GOT3 (cell line): ENCODE results near the gene COL25A1.
"Not testable (repeated sequence)": the region's sequence is repeated elsewhere in the genome, so short reads cannot be mapped to it uniquely, and the experiment has no call there.

ENCODE experiments used
- DNase-seq: peaks from one replicate; lab custom pipeline; 2025; ENCODE audit warnings: mixed read lengths; lab: John Stamatoyannopoulos, UW

Gene COL25A1

DNA sequence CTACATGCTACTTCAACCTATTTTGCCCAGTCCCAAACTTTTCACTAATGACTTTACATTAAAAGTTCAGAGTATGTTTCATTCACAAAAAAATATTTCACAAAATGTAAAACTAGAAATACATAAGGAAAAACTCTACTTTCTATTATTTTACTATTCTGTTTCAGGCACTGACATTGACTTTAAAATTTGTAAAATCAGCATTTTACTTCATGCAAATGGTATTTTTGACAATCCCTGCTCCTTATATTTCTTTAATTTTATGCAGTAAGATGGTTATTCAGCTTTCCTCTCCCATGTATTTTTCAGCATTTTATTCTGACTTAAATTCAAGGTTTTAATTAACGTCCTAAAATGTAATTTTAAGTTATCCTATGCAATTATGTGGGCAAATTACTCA, 178.5 kb downstream of the COL25A1 start:
- DNase-seq = no peak

DNA sequence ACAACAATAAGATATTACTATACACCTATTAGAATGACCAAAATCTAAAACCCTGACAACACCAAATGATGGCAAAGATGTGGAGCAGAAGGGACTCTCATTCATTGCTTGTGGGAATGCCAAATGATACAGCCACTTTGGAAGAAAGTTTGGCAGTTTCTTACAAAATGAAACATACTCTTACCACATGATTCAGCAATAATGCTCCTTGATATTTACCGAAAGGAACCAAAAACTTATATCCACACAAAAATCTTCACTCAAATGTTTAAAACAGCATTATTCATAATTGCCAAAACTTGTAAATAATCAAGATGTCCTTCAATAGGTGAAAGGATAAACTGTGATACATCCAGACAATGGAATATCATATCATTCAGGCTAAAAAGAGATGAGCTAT, 180.9 kb downstream of the COL25A1 start:
- no peak for DNase-seq

DNA sequence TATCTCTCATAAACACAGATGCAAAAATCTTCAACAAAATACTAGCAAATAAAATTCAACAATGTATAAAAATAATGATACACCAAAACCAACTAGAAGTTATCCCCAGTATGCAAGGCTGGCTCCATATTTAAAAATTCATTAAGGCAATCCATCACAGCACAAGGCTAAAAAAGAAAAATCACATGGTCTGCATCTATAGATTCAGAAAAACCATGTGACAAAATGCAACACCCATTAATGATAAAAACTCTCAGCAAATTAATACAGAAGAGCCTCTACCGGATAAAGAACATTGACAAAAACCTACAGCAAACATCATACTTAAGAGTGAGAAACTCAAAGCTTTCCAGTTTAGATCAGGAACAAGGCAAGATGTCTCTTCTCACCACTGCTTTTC, 182.6 kb downstream of the COL25A1 start:
- DNase-seq = no peak

DNA sequence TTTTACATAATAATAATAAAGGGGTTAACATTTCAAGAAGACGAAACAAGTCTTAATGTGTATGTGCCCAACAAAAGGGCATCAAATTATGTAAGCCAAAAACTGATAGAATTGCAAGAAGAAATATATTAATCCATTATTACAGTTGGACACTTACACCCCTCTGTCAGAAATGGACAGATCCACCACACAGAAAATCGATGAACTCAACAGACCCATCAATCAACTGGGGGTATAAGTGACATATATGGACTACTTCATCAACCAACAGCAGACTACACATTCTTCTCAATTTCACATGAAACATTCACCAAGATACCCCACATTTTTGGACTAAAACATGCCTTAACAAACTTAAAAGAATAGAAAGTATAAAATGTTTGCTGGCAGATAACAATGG, 183.8 kb downstream of the COL25A1 start:
- DNase-seq = no peak

DNA sequence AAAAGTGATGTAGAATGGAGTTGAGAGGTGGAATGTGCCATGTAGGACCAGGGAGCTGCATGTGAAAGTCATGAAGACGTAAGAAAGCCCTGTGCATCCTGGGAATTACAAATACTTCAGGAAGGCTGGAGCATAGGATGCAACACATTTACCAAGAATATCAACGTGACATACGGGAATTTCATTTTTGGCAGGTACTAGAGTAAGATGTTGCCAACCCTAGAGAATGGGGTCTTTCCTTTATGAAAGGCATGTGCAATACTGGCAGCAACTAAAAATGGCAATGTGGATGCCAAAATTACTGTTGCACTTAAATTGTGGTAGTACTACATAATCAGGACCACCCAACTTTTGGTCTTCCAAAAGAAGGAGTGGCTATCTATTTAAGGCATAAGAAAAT, 188.0 kb downstream of the COL25A1 start:
- DNase-seq = no peak

DNA sequence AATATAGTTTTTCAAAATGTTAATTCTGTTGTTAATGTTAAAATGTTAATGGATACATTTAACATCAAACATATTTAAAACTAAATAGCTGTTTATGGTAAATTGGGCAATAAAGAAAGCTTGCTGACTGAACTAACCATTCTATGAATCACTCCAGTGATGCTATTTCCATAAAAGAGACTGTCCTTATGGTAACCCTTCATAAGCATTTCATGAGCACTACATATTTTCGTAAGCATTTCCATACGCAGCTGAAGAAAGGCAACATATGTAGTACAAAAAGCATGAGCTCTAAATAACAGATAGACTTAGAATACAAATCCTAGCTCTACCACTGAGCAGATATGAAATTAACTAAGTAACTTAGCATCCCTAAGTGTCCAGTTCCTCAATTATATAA, 188.9 kb downstream of the COL25A1 start:
- no peak for DNase-seq

DNA sequence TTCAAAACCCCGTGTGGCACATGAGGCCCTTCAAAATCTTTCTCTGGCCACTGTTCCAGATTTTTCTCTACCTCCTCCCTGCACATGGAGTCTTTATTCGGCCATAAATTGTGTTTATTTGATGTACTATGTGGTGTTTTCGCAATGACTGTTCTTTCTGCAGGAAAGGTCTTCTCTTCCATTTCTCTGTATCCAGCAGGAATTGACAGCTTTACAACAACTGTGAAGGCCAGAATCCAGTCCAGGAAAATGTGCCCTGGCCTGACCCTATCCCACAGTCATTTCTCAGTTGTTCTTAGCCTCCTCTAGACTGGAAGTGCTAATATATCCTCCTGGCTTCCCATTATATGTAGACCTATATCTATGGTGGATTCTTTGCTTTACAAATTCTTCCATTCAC, 191.4 kb downstream of the COL25A1 start:
- no peak for DNase-seq

DNA sequence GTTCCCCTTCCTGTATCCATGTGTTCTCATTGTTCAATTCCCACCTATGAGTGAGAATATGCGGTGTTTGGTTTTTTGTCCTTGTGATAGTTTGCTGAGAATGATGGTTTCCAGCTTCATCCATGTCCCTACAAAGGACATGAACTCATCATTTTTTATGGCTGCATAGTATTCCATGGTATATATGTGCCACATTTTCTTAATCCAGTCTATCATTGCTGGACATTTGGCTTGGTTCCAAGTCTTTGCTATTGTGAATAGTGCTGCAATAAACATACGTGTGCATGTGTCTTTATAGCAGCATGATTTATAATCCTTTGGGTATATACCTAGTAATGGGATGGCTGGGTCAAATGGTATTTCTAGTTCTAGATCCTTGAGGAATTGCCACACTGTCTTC, 194.2 kb downstream of the COL25A1 start:
- not testable (repeated sequence) for DNase-seq

DNA sequence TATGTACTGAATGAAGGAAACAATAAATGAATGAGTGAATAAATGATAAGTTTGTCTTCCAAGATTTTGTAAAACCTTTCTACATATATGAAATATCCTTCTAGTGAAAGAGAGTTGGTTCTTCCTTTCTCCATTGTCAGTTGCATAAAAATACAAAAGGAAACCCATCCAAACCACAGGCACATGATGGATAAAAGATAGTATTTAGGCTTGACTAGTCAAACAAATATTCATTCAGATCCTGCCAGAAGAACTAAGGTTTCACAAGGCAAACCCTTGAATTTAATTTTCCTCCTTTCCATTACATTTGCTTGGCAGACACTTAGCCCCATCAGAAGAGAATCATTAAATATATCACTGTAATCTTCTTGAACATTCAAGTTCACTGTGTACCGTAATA, 208.4 kb downstream of the COL25A1 start:
- no peak for DNase-seq

DNA sequence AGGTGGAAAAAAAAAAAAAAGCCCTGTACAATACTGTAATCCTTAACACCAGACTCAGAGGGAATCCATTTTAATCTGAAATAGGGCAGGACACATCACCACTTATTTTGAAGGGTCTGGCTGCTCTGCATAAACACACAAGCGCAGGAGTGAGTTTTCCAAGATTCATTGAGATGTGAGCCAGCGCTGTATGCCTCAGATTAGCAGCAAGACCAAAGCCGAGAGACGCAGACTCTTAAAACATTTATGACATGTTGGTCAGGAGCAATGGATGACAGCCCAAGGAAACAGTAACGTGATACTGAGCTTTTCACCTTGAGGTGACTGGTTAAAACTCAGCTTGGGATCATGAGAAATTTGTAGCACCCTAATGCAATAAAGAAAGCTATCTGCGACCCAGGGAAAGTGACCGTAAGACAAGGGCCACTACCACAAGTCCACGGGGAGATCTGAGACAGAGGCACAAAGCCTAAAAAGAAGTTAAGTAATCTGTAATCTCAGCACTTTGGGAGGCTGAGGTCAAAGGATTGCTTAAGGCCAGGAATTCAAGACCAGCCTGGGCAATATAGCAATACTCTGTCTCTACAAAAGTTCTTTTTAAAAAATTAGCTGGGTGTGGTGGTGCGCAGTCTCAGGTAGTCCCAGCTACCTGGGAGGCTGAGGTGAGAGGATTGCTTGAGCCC, 210.6 kb downstream of the COL25A1 start:
- no peak for DNase-seq

DNA sequence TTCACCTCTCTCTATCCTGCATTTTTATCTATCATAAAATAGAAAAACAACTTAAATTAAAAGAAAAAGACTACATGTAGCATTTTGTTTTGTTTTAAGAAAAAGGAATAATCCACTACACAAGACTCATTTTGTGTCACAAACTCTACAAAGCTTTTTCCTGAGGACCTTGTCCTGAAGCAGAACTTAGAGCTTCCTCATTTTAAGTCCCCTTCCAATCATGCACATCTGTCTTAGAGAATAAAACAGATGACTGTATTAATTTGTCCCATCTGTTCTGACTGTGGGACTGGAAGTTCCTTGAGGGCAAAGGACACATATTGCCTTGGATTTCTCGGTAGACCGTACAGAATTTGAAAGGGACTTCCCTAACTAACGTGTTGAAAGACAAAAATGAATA, 218.5 kb downstream of the COL25A1 start:
- DNase-seq = no peak

DNA sequence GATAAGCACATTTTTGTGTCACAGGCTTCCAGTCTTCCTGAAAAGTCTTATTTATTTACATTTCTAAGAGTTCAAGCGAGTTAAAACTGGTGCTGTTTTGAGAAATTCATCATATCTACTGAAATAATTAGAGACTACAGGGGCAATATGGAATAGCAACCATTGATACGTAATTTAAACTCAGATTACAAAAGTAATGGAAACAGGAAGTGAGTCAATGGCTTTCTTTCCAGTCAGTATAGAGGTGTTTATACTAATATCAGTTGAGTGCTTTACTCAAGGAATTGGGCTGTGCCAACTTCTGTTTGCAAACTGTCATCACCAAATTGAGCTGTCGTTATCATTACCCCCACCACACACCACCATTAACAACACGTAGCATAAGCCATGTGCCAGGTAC, 222.7 kb downstream of the COL25A1 start:
- no peak for DNase-seq

DNA sequence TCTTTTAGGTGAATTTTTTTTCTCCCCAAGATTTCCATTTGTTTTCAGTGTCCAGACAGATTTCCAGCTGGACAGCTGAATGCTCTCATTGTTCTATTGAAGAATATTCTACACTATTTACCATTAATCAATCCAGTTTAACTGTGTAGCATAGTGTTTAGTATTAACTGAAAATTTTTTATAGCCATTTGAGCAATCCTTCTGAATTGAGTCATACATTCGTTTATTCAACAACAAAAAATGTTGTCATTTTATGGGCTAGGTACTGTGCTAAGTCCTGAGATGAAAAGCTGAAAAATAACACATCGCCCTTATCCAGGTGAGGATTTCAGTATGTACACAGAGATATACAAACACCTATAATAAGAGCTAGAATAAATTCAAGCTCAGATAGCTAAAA, 223.3 kb downstream of the COL25A1 start:
- no peak for DNase-seq

DNA sequence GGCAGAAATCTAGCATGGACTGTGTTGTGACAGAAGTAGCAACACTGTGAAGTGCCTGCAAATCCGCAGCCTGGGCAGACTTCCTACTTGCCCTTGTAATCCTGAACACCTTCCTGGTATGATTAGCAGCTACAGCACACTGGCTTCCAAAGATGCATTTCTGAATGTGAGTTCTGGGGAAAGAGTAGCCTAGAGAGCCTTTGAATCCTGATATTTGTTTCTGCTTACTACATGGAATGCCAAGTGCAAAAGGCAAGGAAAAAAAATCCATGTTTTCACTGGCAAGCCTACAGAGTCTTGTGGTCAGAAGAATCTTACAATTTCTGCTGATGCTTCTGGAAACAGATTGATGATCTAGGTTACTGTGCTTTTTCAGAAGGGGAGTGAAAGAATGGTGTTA, 223.7 kb downstream of the COL25A1 start:
- no peak for DNase-seq

DNA sequence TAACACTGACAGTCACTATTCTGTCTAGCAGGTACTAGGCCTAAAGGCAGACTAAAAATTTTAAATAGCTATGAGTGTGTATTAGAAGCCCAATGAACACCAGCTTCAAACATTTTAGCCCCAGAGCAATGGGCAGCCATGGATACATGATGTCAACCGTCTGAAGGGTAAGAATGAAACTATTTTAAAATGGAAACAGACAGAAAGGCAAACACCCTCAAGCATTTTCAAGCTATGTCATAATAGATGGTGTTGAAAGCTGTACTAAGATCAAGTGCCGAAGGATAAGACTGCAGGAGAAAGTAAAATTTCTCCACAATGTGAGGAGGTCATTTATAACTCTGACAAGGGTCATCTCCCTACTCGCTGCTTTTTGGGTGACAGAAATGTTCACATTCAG, 225.0 kb downstream of the COL25A1 start:
- no peak for DNase-seq

DNA sequence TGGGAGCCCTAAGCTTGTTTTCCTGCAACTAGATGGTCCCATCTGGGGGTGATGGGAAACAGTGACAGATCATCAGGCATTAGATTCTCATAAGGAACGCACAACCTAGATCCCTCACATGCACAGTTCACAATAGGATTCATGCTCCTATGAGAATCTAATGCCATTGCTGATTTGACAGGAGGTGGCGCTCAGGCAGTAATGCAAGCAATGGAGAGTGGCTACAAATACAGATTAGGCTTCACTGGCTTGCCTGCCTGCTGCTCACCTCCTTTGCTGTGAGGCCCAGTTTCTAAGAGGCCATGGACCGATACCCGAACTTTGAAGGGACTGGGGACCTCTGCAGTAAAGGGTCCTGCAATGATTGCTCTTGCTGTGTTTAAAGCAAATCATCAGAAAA, 225.7 kb downstream of the COL25A1 start:
- DNase-seq = not testable (repeated sequence)

DNA sequence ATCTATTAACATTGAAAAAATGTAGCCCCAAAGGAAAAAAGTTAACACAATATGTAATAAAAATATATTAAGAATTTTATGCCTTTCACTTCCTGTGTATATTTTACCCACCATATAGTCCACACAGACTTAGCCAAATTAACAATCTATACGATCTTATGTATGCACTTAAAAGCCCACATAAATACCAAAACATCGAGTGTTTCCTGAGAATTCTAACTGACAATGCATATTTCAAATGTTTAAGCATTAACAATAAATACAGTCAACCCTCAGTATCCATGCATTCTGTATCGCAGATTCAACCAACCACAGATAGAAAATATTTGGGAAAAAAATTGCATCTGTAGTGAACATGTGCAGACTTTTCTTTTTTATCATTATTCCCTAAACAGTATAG, 226.8 kb downstream of the COL25A1 start:
- no peak for DNase-seq

DNA sequence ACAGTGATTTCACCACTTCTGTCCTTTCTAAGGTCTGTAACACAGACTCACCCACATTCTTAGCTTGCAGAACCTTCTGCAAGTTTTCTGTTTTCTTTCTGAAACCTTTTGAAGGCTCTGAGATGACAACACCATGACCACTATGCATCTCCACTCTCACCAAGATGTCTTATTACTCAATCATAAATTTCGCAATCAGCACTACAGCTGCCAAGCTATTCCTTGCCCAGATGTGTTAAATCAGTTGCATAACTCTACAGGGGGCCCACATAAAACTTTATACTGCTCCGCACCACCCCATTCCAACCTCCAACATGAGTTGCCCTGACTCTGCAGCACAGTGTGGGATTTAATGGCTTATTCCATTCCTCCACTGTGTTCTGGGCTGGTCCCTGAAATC, 229.9 kb downstream of the COL25A1 start:
- no peak for DNase-seq

DNA sequence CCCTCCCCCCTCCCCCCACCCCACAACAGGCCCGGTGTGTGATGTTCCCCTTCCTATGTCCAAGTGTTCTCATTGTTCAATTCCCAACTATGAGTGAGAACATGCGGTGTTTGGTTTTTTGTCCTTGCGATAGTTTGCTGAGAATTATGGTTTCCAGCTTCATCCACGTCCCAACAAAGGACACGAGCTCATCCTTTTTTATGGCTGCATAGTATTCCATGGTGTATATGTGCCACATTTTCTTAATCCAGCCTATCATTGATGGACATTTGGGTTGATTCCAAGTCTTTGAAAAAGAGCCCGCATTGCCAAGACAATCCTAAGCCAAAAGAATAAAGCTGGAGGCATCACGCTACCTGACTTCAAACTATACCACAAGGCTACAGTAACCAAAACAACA, 231.8 kb downstream of the COL25A1 start:
- DNase-seq = not testable (repeated sequence)

DNA sequence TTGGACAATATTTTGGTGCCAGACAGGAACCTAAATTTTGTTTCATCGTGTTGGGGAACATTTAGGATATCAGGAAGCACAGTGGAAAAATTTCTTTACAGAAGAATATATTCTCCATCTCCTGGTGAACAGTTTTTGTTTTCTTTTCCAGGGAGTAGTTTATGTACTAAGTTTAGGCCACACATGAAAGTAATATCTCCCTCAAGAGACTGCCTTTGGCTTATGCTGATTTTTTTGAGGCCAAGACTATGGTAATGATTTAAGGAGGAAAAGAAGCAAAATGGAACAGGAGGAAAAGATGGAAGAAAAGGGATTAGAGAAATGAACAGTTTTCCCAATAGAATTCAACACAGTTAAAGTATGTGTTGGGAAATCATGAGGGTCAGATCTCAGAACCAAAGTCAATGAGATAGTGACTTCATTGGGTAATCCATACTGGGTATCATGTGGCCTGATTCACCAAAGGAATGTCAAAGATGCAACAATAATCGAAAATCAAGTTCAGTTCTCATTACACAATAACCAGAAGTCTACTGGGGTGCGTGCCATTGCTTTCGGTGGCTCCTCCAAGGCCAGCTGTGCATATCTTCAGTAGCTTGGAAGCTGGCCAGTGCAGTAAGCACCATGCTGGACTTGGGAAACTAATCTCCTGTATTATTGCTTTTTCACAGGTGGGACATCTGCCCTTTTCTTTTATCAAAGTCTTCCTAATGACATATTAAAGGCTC, 234.8 kb downstream of the COL25A1 start:
- DNase-seq = no peak

DNA sequence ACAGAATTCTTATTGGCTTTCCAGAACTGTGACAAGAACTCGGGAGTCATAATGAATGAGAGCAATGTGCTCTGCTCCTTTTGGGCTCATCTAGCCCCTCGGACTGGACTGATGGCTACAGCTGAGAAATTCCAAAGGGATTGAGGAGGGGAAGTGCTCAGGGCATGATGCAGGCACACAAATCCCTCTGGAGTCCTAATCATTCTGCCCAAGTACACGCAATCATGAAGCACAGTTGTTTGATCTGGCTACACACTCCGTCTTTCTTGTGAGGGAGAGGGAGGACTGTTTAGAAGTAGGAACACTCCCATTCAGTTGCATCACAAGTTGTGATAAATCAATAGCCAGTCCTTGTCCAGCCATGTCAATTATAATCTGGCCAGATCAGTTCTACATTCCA, 237.5 kb downstream of the COL25A1 start:
- DNase-seq = no peak

DNA sequence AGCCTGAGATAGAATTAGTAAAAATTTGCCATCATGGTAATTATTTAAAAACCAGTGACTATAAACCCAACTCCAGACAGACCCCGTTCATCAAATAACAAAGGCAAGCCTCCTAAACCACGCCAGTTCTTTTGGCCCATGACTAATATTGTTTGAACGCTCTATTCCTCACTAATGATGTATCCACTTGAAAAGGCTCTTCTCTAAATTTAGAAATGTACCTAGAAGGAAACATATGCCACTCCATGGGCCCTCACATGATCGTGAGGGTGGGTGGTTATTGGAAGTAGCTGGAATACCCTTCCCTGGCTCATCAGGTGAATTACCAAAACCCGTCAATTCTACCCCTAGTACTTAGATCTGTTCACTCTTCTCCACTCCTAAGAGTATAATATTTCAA, 249.2 kb downstream of the COL25A1 start:
- no peak for DNase-seq

DNA sequence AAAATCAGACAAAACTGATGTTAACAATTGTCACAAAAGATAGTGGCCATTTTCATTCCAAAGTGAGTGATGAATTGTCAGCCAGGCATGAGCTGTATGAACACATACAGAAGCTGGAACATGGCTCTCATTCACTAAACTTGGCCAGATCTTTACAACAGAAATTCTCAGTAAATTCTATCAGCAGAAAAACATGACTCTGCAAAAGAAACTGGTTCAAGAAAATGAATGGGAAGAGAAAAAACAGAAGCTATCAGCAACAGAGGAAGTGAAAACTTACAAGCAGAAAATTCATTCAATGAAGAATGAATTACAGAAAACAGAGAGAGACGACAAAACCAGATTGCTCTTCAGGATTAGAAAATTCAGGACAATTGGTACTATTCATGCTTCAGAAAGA, 249.6 kb downstream of the COL25A1 start:
- no peak for DNase-seq

DNA sequence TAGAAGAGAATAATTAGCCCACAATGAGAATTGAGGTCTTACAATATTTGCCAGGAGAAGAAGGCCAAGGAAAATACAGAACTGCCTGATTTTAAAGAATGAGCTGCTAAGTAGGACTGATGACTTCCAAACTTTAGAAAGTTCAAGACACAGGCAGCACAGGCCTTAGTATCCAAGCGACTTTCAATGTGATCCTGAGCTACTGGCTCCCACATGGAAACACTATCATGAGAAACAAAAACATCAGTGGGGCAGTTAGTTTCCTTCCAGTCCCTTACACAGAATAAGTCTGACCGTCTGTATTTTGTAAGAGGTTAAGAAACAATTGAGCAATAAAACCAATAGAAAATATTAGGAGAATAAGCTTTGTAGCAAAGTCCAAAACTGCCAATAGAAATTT, 251.4 kb downstream of the COL25A1 start:
- DNase-seq = no peak
